ENCODE measurements around the gene PCP4. TPM values are rescaled to one million over a fixed set of nuclear protein-coding genes. Genes with fewer than 3 reads are reported as not detected.

PCP4 gene
- total RNA-seq, 1 donor from 2014 or later = not detected

DNA sequence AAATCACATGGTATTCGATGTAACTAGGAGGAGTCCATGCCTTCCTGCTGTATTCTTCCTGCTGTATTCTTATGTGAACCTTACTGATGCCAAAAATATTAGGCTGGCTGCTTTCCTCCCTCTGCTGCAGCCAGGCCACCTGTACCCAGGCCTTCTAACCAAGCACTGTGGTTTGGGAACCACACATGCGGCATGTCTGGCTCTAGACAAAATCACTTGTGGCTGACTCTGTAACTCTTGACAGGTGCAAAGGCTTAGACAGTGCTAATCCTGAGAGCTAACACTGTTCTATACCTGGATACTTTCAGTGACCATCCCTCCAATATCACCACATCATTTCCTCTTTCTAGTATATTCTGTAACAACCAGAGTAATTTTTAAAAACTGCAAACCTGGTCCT, 67.7 kb downstream of the PCP4 start:
- Mint-ChIP-seq H3K4me3 (no peak overlapping the region), H3K27ac (no peak overlapping the region), H3K9me3 (peaks cover 3% of the 10 kb centered on the region), H3K27me3 (ENCODE audit: insufficient read depth, low read depth) (peaks cover 6% of the 10 kb centered on the region), H3K4me1 (no peaks in the 10 kb centered on the region), H3K36me3 (no peaks in the 10 kb centered on the region)
- Histone ChIP-seq H3K4me3 (no peak overlapping the region), H2AFZ (replicated peaks) (no peak overlapping the region), H3K27ac (no peak overlapping the region), H3K36me3 (no peaks in the 10 kb centered on the region), H3K4me2 (no peak overlapping the region), H3K4me1 (no peaks in the 10 kb centered on the region), H3K9me3 (ENCODE audit: low read depth) (no peaks in the 10 kb centered on the region), H3K79me2 (ENCODE audit: low read depth) (no peaks in the 10 kb centered on the region), H3K9ac (no peak overlapping the region), H3K27me3 (no peaks in the 10 kb centered on the region), H4K20me1 (ENCODE audit: low read depth) (no peaks in the 10 kb centered on the region), H3F3A (ENCODE audit: low read depth) (no peaks in the 10 kb centered on the region)
- TF ChIP-seq EZH2 (IDR thresholded peaks at IDR 0.05) (no peak), EZH2phosphoT487 (IDR thresholded peaks at IDR 0.05) (no peak)
- TF ChIP-seq, protein P1, sequence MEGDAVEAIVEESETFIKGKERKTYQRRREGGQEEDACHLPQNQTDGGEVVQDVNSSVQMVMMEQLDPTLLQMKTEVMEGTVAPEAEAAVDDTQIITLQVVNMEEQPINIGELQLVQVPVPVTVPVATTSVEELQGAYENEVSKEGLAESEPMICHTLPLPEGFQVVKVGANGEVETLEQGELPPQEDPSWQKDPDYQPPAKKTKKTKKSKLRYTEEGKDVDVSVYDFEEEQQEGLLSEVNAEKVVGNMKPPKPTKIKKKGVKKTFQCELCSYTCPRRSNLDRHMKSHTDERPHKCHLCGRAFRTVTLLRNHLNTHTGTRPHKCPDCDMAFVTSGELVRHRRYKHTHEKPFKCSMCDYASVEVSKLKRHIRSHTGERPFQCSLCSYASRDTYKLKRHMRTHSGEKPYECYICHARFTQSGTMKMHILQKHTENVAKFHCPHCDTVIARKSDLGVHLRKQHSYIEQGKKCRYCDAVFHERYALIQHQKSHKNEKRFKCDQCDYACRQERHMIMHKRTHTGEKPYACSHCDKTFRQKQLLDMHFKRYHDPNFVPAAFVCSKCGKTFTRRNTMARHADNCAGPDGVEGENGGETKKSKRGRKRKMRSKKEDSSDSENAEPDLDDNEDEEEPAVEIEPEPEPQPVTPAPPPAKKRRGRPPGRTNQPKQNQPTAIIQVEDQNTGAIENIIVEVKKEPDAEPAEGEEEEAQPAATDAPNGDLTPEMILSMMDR (IDR thresholded peaks at IDR 0.05) = no peak
- no peak for DNase-seq (ENCODE audit: low spot score)

DNA sequence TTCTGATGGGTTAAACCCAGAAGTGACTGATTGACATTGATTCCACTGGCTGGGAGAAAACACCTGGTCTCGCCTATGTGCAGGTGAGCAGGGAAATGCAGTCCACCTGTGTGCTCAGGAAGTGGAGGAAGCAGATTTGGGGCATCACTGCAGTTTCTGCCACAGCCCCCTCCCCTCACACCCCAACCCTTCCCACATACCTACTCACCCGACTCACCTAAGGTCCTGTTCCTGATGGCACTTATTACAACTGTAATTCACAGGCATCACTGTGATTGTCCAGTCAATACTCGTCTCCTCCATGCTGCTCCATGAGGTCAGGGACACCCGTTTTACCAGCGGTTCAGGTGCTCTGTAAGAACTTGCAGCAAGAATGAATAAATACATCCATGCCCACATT, 68.5 kb downstream of the PCP4 start:
- H3K36me3 Mint-ChIP-seq = no peaks in the 10 kb centered on the region
- Histone ChIP-seq H3K4me2 (no peak overlapping the region), H2AFZ (replicated peaks) (no peak overlapping the region), H3K79me2 (ENCODE audit: low read depth) (no peaks in the 10 kb centered on the region), H3K27me3 (no peaks in the 10 kb centered on the region), H4K20me1 (ENCODE audit: low read depth) (no peaks in the 10 kb centered on the region), H3K27ac (no peak overlapping the region), H3F3A (ENCODE audit: low read depth) (no peaks in the 10 kb centered on the region), H3K9ac (no peak overlapping the region), H3K36me3 (no peaks in the 10 kb centered on the region), H3K4me3 (no peak overlapping the region), H3K4me1 (no peaks in the 10 kb centered on the region), H3K9me3 (ENCODE audit: low read depth) (no peaks in the 10 kb centered on the region)
- TF ChIP-seq EZH2phosphoT487 (IDR thresholded peaks at IDR 0.05) = no peak
- TF ChIP-seq EZH2 (IDR thresholded peaks at IDR 0.05) = no peak
- TF ChIP-seq, protein P1 (IDR thresholded peaks at IDR 0.05) = no peak
- H3K27ac Mint-ChIP-seq = no peak overlapping the region
- DNase-seq (ENCODE audit: low spot score) = no peak
- H3K4me1 Mint-ChIP-seq = no peaks in the 10 kb centered on the region
- H3K4me3 Mint-ChIP-seq = no peak overlapping the region
- H3K27me3 Mint-ChIP-seq (ENCODE audit: insufficient read depth, low read depth) = peaks cover 6% of the 10 kb centered on the region
- peaks cover 3% of the 10 kb centered on the region for H3K9me3 Mint-ChIP-seq

DNA sequence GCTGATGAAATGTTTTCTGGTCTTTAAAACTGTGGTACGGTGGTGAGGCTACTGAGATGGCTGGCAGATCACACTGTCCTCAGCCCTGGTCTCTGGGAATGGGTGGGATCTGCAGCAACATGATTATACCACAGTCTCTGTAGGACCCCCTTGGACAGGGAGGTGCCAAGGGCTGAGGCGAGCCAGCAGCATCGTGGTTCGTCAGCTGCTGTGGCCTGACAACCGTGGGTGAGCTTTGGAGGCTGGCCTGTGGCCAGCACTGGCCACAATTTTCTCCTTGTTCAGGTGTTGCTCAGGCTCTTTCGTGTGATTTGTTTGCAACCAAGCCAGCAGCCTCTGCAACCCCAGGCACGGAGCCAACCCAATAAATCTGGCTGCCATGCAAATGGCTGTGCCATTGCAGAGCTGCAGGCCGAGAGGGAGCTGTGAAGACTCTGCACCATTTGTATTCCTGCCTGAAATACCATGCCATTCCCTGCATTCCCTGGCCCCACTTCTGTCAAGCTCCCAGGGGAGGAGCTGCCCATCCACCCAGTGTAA, 70.9 kb downstream of the PCP4 start:
- Histone ChIP-seq H3K36me3 (no peaks in the 10 kb centered on the region), H3K9me3 (ENCODE audit: low read depth) (no peaks in the 10 kb centered on the region), H3F3A (ENCODE audit: low read depth) (no peaks in the 10 kb centered on the region), H3K27me3 (no peaks in the 10 kb centered on the region), H3K4me2 (no peak overlapping the region), H2AFZ (replicated peaks) (no peak overlapping the region), H4K20me1 (ENCODE audit: low read depth) (no peaks in the 10 kb centered on the region), H3K4me3 (no peak overlapping the region), H3K4me1 (no peaks in the 10 kb centered on the region), H3K27ac (no peak overlapping the region), H3K9ac (no peak overlapping the region), H3K79me2 (ENCODE audit: low read depth) (no peaks in the 10 kb centered on the region)
- peaks cover 3% of the 10 kb centered on the region for H3K9me3 Mint-ChIP-seq
- peaks cover 2% of the 10 kb centered on the region for H3K4me1 Mint-ChIP-seq
- TF ChIP-seq, protein P1 (IDR thresholded peaks at IDR 0.05) = no peak
- TF ChIP-seq EZH2phosphoT487 (IDR thresholded peaks at IDR 0.05) (no peak), EZH2 (IDR thresholded peaks at IDR 0.05) (no peak)
- no peak overlapping the region for H3K4me3 Mint-ChIP-seq
- H3K27me3 Mint-ChIP-seq (ENCODE audit: insufficient read depth, low read depth) = peaks cover 4% of the 10 kb centered on the region
- no peak for DNase-seq (ENCODE audit: low spot score)
- no peak overlapping the region for H3K27ac Mint-ChIP-seq
- H3K36me3 Mint-ChIP-seq = no peaks in the 10 kb centered on the region
